NCI-H2029 treated with DMSO at 0.1 percent for 48 hours (cell line): ENCODE data around the gene AUTS2.

Experiments used
- DNase-seq: peaks from one replicate; lab custom pipeline; 2025; lab: John Stamatoyannopoulos, UW

AUTS2 gene

GRCh38 chr7:69656890-69657289 lies 58.6 kb downstream of the AUTS2 start:
- DNase-seq: no peak

GRCh38 chr7:69657331-69657730 lies 59.1 kb downstream of the AUTS2 start:
- DNase-seq: no peak

DNA sequence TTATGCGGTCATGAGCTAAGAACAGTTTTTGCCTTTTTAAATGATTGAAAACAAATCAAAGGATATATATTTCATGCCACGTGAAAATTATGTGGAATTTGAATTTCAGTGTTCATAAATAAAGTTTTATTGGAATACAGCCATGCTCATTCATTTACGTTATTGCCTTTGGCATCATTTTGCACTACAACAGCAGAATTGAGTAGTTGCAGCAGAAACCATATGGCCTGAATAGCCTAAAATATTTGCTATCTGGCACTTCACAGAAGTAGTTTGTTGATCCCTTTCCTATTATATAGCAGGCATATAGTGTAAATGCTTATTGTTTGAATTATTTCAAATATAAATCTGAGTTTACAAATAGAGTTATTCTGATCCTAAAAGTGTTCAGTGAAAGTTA lies 59.7 kb downstream of the AUTS2 start:
- no peak for DNase-seq

- DNase-seq: no peak
Observed at GRCh38 chr7:69659983-69660382, 61.7 kb downstream of the AUTS2 start.

- no peak for DNase-seq
Observed at GRCh38 chr7:69661342-69661741, 63.1 kb downstream of the AUTS2 start.

DNA sequence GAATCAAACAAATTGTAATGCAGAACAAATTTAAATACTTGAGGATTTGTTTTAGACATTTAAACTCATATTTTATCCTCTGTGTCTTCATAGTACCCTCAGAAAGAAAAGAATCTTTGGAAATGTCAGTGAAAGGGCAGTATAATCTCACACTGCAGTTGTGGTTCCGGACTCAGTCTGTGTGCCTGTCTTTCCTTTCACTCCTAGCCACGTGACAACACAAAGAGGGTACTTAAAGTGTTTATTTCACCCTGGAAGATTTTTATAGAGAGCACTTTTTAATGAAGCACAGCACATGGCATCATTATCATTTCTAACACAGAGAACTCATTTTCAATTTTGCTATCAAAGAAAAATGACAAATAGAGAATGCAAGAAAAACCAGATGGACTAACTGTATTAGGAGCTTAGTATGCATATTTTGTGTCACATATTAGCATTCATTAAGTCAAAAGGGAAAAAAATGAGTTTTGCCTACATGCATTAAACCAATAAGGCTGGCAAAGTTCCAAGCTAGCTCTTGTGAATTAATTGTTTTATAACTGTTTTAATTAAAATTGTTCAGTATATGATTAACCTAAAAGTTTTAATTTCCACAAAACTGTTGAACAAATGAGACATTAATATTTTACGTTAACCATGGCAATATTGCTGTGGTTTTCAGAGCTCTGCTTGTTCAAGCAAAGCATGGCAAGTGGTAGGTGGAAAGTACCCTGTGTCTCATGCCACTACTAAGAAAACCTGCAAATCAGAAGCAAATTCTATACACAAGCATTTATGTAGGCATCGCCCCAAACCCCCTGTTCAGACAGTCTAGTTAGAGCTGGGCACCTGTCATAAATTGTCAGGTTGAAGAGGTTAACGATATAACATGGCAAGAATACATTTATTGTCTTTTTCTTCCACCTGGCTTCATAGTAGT lies 65.9 kb downstream of the AUTS2 start:
- DNase-seq: peak; percentile 40

DNA sequence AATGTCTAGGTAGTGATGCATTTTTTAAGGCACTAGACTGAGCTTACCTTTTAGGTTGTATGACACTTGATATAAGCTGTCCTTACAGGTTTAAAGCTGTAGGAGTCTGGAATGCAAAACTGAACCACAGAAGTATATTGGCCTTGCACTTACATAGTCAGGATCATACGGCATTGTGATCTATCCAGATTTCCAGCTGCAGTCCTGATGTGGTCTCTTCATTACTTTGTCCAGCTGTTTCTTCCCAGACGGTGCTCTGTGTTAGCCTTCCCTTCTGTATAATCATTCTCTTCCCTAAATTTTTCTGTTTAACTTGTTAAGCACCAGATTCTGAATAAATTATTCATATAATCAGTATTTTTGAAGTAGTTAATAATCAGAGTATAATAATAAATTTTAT lies 67.1 kb downstream of the AUTS2 start:
- DNase-seq: no peak

DNA sequence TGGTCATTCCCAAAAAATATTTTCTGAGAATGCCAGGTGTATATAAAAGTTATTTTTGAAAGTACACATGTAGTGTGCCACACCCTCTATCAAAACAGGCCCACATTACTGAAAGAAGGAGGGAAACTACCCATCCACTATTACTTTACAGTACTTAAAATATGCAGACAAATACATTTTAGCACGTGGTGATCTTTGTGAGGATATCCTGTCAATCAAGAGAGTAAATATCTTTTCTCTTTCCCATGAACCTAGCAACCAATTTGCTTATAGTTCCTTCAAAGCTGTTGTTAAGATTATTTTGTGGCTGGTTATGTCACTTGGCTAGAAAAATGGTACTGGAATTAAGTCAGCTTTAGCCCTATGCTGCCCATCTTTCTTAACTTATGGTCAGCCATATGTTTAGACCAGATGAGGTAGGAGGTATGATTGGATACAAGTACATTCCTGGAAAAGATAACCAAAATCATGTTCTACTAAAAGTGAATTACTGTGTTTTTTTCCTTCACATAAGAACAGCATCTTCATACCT lies 70.1 kb downstream of the AUTS2 start:
- no peak for DNase-seq

- no peak for DNase-seq
Observed at GRCh38 chr7:69670701-69671100, 72.4 kb downstream of the AUTS2 start.

- no peak for DNase-seq
Observed at GRCh38 chr7:69673074-69673473, 74.8 kb downstream of the AUTS2 start.

DNA sequence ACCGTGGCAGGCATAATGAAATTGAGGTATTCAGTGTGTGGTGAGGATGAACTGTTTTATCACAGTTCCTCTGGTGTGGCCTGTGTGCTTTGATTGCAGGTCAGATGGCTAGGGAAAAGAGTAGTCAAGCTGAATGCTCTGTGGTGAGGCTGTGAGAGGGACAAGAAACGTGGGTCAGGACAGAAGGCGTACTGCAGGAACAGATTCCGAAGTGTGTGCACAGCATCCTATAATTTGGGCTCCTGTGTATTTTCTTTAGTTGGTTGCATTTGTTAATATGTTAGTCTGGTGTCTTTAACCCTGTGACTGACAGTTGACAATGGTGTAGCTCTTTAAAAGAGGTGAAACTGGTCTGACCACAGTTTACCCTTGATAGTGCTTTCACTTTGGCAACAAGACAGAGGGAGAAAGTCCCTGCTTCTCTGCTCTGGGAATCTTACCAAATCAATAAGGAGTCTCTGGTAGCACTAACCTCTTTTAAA lies 76.5 kb downstream of the AUTS2 start:
- DNase-seq: no peak

DNA sequence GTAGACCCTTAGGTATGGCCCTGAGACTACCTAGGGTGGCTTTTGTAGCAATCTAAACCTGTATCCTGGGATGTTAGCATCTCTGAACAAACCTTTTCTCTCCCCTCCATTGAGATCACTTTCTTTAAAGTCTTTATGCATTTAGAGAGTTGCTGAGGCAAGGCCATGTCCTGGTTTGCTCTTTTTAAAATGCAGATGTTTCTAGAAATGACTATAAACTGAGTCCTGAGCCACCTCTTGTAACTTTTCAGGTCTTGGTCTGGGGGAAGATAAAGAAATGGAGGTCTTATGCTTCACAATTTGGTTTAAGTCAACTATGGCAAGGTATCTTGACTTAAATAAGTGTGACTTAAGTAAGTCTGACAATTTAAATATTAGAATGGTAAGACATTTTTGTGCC lies 78.0 kb downstream of the AUTS2 start:
- no peak for DNase-seq

- no peak for DNase-seq
Observed at GRCh38 chr7:69677054-69677852, 79.0 kb downstream of the AUTS2 start.

DNA sequence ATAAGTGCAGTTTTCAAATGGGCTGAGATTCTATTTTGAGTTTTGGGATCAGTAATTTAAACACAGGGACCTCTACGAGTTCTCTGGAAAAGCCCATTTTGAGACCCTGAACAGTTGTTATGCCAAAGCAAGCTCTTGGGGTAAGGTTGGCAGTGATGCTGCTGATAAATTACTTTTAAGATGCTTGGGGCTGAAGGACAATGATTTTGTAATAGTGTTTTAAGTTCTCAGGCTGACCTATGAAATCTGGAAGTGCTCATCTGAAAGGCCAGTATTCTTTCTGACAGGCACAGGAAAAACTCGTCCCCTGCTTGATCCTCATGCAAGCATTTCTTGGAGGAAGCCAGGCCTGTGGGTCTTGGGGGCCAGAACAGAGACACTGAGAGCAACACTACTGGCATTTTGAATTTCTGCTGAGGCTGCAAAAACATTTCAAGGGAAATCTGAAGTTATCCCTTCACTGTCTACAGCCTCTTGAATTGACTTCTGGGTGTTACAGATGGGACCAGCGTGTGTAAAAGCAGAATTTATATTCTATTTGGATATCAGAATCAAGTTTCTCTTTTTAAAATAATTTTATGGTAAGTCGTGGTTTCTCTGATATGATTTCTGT lies 79.7 kb downstream of the AUTS2 start:
- no peak for DNase-seq

GRCh38 chr7:69678494-69679187 lies 80.4 kb downstream of the AUTS2 start:
- DNase-seq: no peak

- no peak for DNase-seq
Observed at GRCh38 chr7:69681181-69681580, 82.9 kb downstream of the AUTS2 start.

DNA sequence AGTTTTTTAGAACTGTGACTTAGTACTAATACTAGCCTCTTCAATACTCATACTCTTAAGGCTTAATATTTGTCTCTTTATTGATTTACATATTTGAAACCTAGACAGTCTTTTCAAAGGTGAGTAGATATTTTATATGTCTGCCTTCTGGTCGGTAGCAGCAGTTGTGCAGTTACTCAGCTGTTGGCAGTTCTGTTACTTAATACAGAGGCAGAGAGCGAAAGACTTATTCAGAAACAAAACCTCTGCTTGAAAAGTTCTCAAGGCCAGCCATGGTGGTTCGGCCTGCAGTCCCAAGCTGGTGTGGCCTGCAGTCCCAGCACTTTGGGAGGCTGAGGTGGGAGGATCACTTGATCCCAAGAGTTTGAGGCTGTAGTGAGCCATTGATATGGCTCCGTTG lies 84.2 kb downstream of the AUTS2 start:
- no peak for DNase-seq

GRCh38 chr7:69683002-69683401 lies 84.7 kb downstream of the AUTS2 start:
- peak; percentile 80 for DNase-seq

DNA sequence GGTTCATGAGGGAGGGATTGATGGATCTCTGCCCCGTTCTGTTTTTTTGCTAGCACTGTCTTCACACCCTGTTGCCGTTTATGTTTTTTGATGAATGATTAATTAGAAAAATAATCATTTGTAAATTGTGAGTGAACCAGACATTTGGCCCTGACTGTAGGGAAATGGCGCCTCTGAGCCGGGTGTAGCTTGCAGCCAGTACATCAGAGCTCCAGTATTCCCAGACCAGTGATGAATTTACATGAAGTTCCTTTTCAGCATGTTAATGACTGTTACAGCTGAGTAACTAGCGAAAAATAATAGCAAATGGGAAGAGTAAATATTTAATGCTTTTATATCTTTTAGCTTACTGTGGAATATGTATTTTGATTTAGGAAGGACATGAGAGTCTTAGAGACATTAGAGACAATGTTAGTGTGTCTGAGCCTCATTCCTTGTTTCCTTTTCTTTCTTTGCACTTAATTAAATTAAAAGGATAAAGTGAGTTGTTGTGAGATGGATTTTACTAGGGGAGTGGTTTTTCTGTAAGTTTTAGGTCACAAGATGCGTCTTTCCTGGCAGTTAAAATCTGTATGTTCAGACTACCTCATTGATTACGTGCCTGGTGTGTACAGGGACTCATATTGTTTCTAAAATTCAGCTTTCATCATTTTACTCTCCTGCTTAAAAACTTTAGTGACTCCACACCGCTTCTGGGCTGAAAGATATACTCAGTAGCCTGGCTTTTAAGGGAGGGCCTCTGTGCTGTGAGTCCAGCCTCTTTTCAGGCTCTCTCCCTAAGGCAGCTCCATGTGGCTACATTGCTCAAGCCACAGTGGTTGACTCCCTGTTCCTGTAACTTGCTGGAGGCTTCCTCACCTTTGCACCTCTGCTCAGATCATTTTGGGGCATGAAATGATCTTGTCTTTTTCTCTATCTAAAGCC lies 86.4 kb downstream of the AUTS2 start:
- no peak for DNase-seq

GRCh38 chr7:69685293-69685631 lies 87.0 kb downstream of the AUTS2 start:
- no peak for DNase-seq

DNA sequence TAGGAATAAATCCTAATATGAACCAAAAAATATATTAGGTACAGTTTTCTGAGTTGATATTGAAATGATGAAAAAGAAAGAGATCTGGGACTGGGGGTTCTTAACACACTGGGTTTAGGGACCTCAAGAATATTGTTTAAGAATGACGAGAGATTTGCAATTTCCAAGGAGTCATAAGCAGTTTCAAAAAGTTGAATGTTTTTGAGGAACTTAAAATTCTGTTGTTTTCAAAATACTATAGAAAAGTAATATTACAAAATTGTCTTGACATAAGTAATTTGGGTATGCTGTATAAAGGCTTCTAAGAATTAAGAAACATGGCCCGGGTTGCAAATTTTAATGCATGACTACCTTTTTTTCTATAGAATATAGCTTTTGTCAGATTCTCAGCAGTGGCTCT lies 88.1 kb downstream of the AUTS2 start:
- no peak for DNase-seq
